Trophoblast cell (in vitro differentiated cells and primary cell): ENCODE measurements around the gene ASTL.

ENCODE experiments used
- DNase-seq, 2 donors: peaks; one replicate each; pipeline ENCODE4 v3.0.0-alpha.2; 2016
- H2AFZ ChIP-seq: 2 replicates; pipeline ENCODE4 v1.6.1; 2013; ENCODE audit warnings: low read length, moderate library complexity, mild to moderate bottlenecking; ENCODE audit not compliant: insufficient read depth, poor library complexity
- H2AK5ac ChIP-seq: 2 replicates; pipeline ENCODE4 v1.6.1; 2013; ENCODE audit warnings: mild to moderate bottlenecking, low read length
- H2BK120ac ChIP-seq: 2 replicates; pipeline ENCODE4 v1.6.1; 2013; ENCODE audit warnings: low read length, mild to moderate bottlenecking, moderate library complexity; ENCODE audit not compliant: insufficient read depth, poor library complexity
- H2BK12ac ChIP-seq: 2 replicates; pipeline ENCODE4 v1.6.1; 2013; ENCODE audit warnings: mild to moderate bottlenecking, low read length, moderate library complexity
- H2BK5ac ChIP-seq: 2 replicates; pipeline ENCODE4 v1.6.1; 2013; ENCODE audit warnings: low read length, low read depth, moderate library complexity, mild to moderate bottlenecking; ENCODE audit not compliant: poor library complexity
- H3K14ac ChIP-seq: 2 replicates; pipeline ENCODE4 v1.6.1; 2013; ENCODE audit warnings: mild to moderate bottlenecking, low read length
- H3K18ac ChIP-seq: 2 replicates; pipeline ENCODE4 v1.6.1; 2013; ENCODE audit warnings: mild to moderate bottlenecking, low read length
- H3K23ac ChIP-seq: 2 replicates; pipeline ENCODE4 v1.6.1; 2013; ENCODE audit warnings: low read length
- H3K27ac ChIP-seq: 2 replicates; pipeline ENCODE4 v1.5.1; 2013; ENCODE audit warnings: low read depth, mild to moderate bottlenecking, inconsistent platforms, low read length, moderate library complexity
- H3K27me3 ChIP-seq: 2 replicates; pipeline ENCODE4 v1.6.1; 2013; ENCODE audit warnings: inconsistent platforms, mild to moderate bottlenecking, low read length, moderate library complexity; ENCODE audit not compliant: insufficient read depth
- H3K36me3 ChIP-seq, 2 experiments: 1 replicate in 1 of 2; 2 replicates in 1 of 2; pipeline ENCODE4 v1.6.1; 2013; ENCODE audit warnings: low read length in 2 of 2, mild to moderate bottlenecking in 2 of 2, moderate library complexity in 1 of 2; ENCODE audit not compliant: insufficient read depth in 2 of 2, control insufficient read depth in 1 of 2
- H3K4ac ChIP-seq: 2 replicates; pipeline ENCODE4 v1.6.1; 2013; ENCODE audit warnings: low read depth, mild to moderate bottlenecking, low read length, moderate library complexity
- H3K4me1 ChIP-seq, 2 experiments: 1 replicate in 1 of 2; 2 replicates in 1 of 2; pipeline ENCODE4 v1.6.1; 2013; ENCODE audit warnings: low read length in 2 of 2, mild to moderate bottlenecking in 2 of 2, moderate library complexity in 1 of 2; ENCODE audit not compliant: insufficient read depth in 2 of 2, control insufficient read depth in 1 of 2
- H3K4me2 ChIP-seq: 2 replicates; pipeline ENCODE4 v1.6.1; 2013; ENCODE audit warnings: inconsistent platforms, mild to moderate bottlenecking, low read length, moderate library complexity
- H3K4me3 ChIP-seq: 2 replicates; pipeline ENCODE4 v1.5.1; 2013; ENCODE audit warnings: mild to moderate bottlenecking, low read depth, low read length, inconsistent platforms
- H3K79me1 ChIP-seq: one replicate; pipeline ENCODE4 v1.6.1; 2013; ENCODE audit warnings: low read length
- H3K79me2 ChIP-seq: 2 replicates; pipeline ENCODE4 v1.6.1; 2013; ENCODE audit warnings: low read length, mild to moderate bottlenecking; ENCODE audit not compliant: control insufficient read depth, insufficient read depth, poor library complexity
- H3K9ac ChIP-seq: 2 replicates; pipeline ENCODE4 v1.6.1; 2013; ENCODE audit warnings: mild to moderate bottlenecking, low read length
- H3K9me3 ChIP-seq: 2 replicates; pipeline ENCODE4 v1.6.1; 2013; ENCODE audit warnings: low read depth, mild to moderate bottlenecking, control low read depth, inconsistent platforms, low read length; ENCODE audit not compliant: insufficient read depth
- H4K12ac ChIP-seq: 2 replicates; pipeline ENCODE4 v1.6.1; 2013; ENCODE audit warnings: low read depth, mild to moderate bottlenecking, low read length, moderate library complexity
- H4K8ac ChIP-seq: 2 replicates; pipeline ENCODE4 v1.6.1; 2013; ENCODE audit warnings: low read depth, mild to moderate bottlenecking, low read length, moderate library complexity
- H4K91ac ChIP-seq: one replicate; pipeline ENCODE4 v1.6.1; 2013; ENCODE audit warnings: low read depth, mild to moderate bottlenecking, low read length, moderate library complexity
- WGBS: extraction: QIAGEN DNeasy Blood & Tissue Kit; methylation state at CpG from one replicate; pipeline ENCODE4 v1.1.7; 2013; ENCODE audit warnings: missing lambda C conversion rate; ENCODE audit not compliant: insufficient read length, insufficient coverage; ENCODE audit errors: extremely low coverage; 5-methylcytosine and 5-hydroxymethylcytosine counted together

ASTL gene

DNA sequence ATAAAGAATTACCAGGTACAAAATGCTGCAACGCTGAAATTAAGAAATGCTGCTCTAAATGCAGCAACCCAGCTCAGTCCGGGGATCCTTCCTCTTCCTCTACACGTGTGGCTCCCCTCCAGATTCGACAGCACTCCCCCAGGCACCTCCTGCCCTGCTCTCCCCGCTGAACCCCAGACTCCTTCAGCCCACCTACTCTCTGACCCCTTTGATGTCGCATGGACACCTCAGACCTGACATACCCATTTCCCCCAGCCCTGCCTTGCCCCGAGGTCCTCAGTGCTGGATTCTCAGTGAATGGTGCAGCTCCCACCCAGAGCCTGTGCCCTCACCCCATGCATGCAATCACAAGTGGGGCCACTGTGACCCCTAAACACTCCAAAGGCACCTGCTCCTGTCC lies 17.3 kb downstream of the ASTL start:
- no peak overlapping the region for H2BK12ac ChIP-seq
- DNase-seq: no peak
- no peak overlapping the region for H4K8ac ChIP-seq
- H3K4me2 ChIP-seq: no peak overlapping the region
- H3K14ac ChIP-seq: no peak overlapping the region
- H4K91ac ChIP-seq: no peak overlapping the region
- no peak overlapping the region for H2AFZ ChIP-seq
- H2AK5ac ChIP-seq: no peak overlapping the region
- no peak overlapping the region for H2BK120ac ChIP-seq
- H3K23ac ChIP-seq: no peak overlapping the region
- H3K79me1 ChIP-seq: no peaks in the 10 kb centered on the region
- peaks cover 4% of the 10 kb centered on the region for H3K27me3 ChIP-seq
- no peak overlapping the region for H2BK5ac ChIP-seq
- H3K4me3 ChIP-seq: no peak overlapping the region
- H3K9ac ChIP-seq: no peak overlapping the region
- peaks cover 6 to 11% of the 10 kb centered on the region in 2 experiments for H3K4me1 ChIP-seq
- H3K79me2 ChIP-seq: no peaks in the 10 kb centered on the region
- H3K27ac ChIP-seq: no peak overlapping the region
- no peaks in the 10 kb centered on the region for H3K36me3 ChIP-seq
- no peak overlapping the region for H3K4ac ChIP-seq
- WGBS: no CpG with 5 or more reads among the region's 7 CpGs
- peaks cover 2% of the 10 kb centered on the region for H3K9me3 ChIP-seq
- no peak overlapping the region for H3K18ac ChIP-seq
- no peak overlapping the region for H4K12ac ChIP-seq

DNA sequence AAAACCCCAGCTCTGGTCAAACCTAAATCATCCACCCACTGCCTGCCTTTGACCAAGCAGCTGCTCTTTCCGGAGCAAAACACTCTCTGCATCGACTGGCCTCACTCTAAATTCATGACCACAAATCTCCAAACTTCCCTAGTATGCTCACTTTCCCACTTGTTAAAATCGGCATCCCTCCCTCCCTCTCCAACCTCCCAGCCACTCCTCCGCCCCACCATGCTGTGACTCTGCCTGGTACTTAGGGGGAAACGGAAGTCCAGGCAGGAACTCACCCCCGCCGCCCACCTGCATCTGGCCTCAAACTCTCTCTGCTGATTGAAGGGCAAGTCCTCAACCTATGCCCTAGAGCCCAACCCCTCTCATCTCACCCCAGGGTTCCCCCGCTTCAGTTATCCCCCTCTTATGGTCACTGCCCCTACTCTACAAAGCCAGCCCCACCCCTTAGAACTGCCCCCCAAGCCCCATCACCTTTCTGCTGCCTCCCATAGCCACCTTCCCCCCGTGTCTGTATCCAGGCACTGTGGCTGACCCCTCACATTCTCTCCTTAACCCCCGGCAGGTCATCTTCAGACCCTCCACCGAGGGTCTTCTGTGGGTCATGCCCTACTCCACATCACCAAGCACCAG lies 18.1 kb downstream of the ASTL start:
- Histone ChIP-seq H3K27me3 (peaks cover 5% of the 10 kb centered on the region), H3K14ac (no peak overlapping the region), H3K4me1 (peaks cover 6 to 11% of the 10 kb centered on the region in 2 experiments), H4K12ac (no peak overlapping the region), H3K79me1 (no peaks in the 10 kb centered on the region), H3K4me2 (no peak overlapping the region), H3K23ac (no peak overlapping the region), H2BK5ac (no peak overlapping the region), H2AFZ (no peak overlapping the region), H3K9me3 (peaks cover 9% of the 10 kb centered on the region), H3K9ac (no peak overlapping the region), H3K4ac (no peak overlapping the region), H3K27ac (no peak overlapping the region), H4K91ac (no peak overlapping the region), H2BK12ac (no peak overlapping the region), H2AK5ac (no peak overlapping the region), H3K4me3 (no peak overlapping the region), H2BK120ac (no peak overlapping the region), H4K8ac (no peak overlapping the region), H3K36me3 (no peaks in the 10 kb centered on the region), H3K79me2 (no peaks in the 10 kb centered on the region), H3K18ac (no peak overlapping the region)
- no CpG with 5 or more reads among the region's 11 CpGs for WGBS
- DNase-seq: no peak

DNA sequence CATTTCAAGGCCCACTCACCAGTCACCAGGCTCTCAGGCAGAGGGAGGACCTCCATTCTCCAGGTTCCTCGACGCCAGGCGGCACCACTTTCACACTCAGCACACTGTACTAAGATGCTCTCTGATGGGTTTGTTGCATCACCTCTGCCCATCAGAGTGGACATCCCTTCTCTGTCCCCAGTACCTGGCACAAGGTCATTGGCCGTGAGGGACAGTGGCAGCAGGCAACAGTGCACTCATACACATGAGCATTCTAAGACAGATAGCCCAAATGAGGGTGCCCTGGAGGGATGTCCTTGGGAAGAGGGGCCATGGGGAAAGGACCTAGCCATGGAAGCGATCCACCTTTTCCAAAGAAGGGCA lies 18.9 kb downstream of the ASTL start:
- H4K12ac ChIP-seq: no peak overlapping the region
- H2BK12ac ChIP-seq: no peak overlapping the region
- no peak overlapping the region for H3K18ac ChIP-seq
- no peak overlapping the region for H3K4me3 ChIP-seq
- no peak overlapping the region for H3K4ac ChIP-seq
- H2BK5ac ChIP-seq: no peak overlapping the region
- no peak overlapping the region for H3K14ac ChIP-seq
- H3K79me2 ChIP-seq: no peaks in the 10 kb centered on the region
- H2AFZ ChIP-seq: no peak overlapping the region
- H3K4me1 ChIP-seq: peaks cover 6 to 11% of the 10 kb centered on the region in 2 experiments
- H4K91ac ChIP-seq: no peak overlapping the region
- H3K23ac ChIP-seq: no peak overlapping the region
- H3K36me3 ChIP-seq: no peaks in the 10 kb centered on the region
- peaks cover 5% of the 10 kb centered on the region for H3K27me3 ChIP-seq
- no peak for DNase-seq
- H3K27ac ChIP-seq: no peak overlapping the region
- H3K9ac ChIP-seq: no peak overlapping the region
- H4K8ac ChIP-seq: no peak overlapping the region
- peaks cover 10% of the 10 kb centered on the region for H3K9me3 ChIP-seq
- H3K4me2 ChIP-seq: no peak overlapping the region
- no peak overlapping the region for H2AK5ac ChIP-seq
- no peak overlapping the region for H2BK120ac ChIP-seq
- no peaks in the 10 kb centered on the region for H3K79me1 ChIP-seq
- WGBS: no CpG with 5 or more reads among the region's 5 CpGs

GRCh38 chr2:96118698-96119388 lies 19.5 kb downstream of the ASTL start:
- WGBS: no CpG with 5 or more reads among the region's 13 CpGs
- H4K12ac ChIP-seq: no peak overlapping the region

More at GRCh38 chr2:96118698-96119388, 19.5 kb downstream of the ASTL start:
- Histone ChIP-seq H3K4me3 (no peak overlapping the region), H3K14ac (no peak overlapping the region), H2AK5ac (no peak overlapping the region), H3K27ac (no peak overlapping the region), H3K79me2 (no peaks in the 10 kb centered on the region), H3K4ac (no peak overlapping the region), H2AFZ (no peak overlapping the region), H3K4me2 (no peak overlapping the region), H3K9ac (no peak overlapping the region), H2BK120ac (no peak overlapping the region), H2BK5ac (no peak overlapping the region), H2BK12ac (no peak overlapping the region), H3K23ac (no peak overlapping the region), H3K18ac (no peak overlapping the region), H4K91ac (no peak overlapping the region), H3K79me1 (no peaks in the 10 kb centered on the region), H3K9me3 (peaks cover 10% of the 10 kb centered on the region), H3K27me3 (peaks cover 5% of the 10 kb centered on the region), H3K4me1 (peaks cover 6 to 11% of the 10 kb centered on the region in 2 experiments), H4K8ac (no peak overlapping the region), H3K36me3 (no peaks in the 10 kb centered on the region)
- no peak for DNase-seq
